ENCODE results near the gene FILIP1.

DNA sequence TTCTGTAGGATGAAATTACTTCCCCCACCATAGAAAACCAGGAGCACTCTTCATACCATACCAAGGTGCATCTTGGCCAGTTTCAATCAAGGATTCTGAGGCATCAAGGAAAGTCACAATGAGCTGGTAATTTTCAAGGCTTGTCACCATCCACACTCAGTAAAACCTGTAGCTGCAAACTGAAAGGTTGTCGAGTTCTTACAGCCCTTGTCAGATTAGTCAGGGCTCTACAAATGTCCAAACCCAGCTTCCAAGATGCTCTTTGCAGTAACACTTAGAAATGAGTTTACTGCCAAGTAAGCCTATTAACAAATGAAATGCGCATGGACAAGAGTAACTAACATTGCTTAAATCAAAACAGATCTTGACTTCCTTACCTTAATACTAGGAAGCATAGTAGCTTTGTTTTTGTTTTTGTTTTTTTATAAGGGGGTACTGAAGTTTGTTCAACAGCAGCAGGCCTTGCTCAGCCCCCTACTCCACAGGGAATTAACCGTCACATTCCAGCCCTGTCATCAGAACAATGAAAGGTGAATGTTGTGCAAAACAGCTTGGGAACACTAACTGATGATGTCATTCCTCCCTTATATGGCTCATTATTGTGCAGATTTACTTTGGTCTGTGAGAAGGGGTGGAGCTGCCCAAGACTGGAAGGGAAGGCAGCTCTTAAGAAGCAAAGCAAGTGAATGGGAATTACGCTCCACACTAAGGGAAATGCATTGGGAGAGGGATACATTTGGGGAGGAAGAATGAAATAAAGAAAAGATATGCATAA lies 159.1 kb downstream of the FILIP1 start:
- TF ChIP-seq, protein P1, sequence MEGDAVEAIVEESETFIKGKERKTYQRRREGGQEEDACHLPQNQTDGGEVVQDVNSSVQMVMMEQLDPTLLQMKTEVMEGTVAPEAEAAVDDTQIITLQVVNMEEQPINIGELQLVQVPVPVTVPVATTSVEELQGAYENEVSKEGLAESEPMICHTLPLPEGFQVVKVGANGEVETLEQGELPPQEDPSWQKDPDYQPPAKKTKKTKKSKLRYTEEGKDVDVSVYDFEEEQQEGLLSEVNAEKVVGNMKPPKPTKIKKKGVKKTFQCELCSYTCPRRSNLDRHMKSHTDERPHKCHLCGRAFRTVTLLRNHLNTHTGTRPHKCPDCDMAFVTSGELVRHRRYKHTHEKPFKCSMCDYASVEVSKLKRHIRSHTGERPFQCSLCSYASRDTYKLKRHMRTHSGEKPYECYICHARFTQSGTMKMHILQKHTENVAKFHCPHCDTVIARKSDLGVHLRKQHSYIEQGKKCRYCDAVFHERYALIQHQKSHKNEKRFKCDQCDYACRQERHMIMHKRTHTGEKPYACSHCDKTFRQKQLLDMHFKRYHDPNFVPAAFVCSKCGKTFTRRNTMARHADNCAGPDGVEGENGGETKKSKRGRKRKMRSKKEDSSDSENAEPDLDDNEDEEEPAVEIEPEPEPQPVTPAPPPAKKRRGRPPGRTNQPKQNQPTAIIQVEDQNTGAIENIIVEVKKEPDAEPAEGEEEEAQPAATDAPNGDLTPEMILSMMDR (conservative IDR thresholded peaks at IDR 0.05 in 1 of 2, IDR thresholded peaks at IDR 0.05 in 1 of 2; ENCODE audit: low read depth in 1 of 2, low read length in 2 of 2): no peak
- TF ChIP-seq EZH2 (IDR thresholded peaks at IDR 0.05; ENCODE audit: low read length, missing control alignments): no peak

All from fibroblast of lung (primary cell).